SIG-M5 (cell line): ENCODE results near the gene INO80C.

ENCODE experiments used
- DNase-seq: peaks from one replicate; lab custom pipeline; 2025; lab: John Stamatoyannopoulos, UW

Gene INO80C

GRCh38 chr18:35430721-35431373, 66.9 kb downstream of the INO80C start:
- no peak for DNase-seq

- DNase-seq, result no peak
Measured at GRCh38 chr18:35426786-35427185, 71.0 kb downstream of the INO80C start.

GRCh38 chr18:35424356-35424755, 73.4 kb downstream of the INO80C start:
- no peak for DNase-seq

GRCh38 chr18:35422237-35422636, 75.5 kb downstream of the INO80C start:
- no peak for DNase-seq

- no peak for DNase-seq
Measured at GRCh38 chr18:35418610-35419009, 79.2 kb downstream of the INO80C start.
